WTC11 (cell line): Measurements from ENCODE around the gene MFGE8.

Source experiments
- CTCF ChIP-seq: fragments of 200-600 bp; IDR thresholded peaks from 2 replicates; pipeline ENCODE4 v1.8.0; 2022; ENCODE audit warnings: antibody characterized with exemption
- JUN ChIP-seq: sonication (generic); formaldehyde crosslinking; IDR thresholded peaks from 2 replicates; pipeline ENCODE4 v1.8.0; 2023; ENCODE audit warnings: mild to moderate bottlenecking, missing genetic modification reagents
- OVOL2 ChIP-seq: fragments of 250-450 bp; sonication (Bioruptor Pico); IDR thresholded peaks from 2 replicates; pipeline ENCODE4 v1.9.0; 2021; ENCODE audit warnings: mild to moderate bottlenecking, borderline replicate concordance
- SP1 ChIP-seq: sonication (generic); formaldehyde crosslinking; conservative IDR thresholded peaks from 2 replicates; pipeline ENCODE4 v1.8.1; 2022; ENCODE audit warnings: missing genetic modification reagents
- ZNF512 ChIP-seq: sonication (generic); formaldehyde crosslinking; IDR thresholded peaks from 2 replicates; pipeline ENCODE4 v1.8.1; 2022; ENCODE audit warnings: missing genetic modification reagents, borderline replicate concordance
- TF ChIP-seq, protein P1 (sequence below): sonication (generic); formaldehyde crosslinking; IDR thresholded peaks from 2 replicates; pipeline ENCODE4 v1.8.1; 2023; ENCODE audit warnings: mild to moderate bottlenecking, missing genetic modification reagents
- TF ChIP-seq, protein P2 (sequence below): sonication (generic); formaldehyde crosslinking; IDR thresholded peaks from 2 replicates; pipeline ENCODE4 v1.8.1; 2022; ENCODE audit warnings: mild to moderate bottlenecking, moderate library complexity, missing genetic modification reagents

GRCh38 chr15:88894819-88895767 is 18.1 kb downstream of the MFGE8 start, which contains the start of gene HAPLN3:
- TF ChIP-seq, protein P1, sequence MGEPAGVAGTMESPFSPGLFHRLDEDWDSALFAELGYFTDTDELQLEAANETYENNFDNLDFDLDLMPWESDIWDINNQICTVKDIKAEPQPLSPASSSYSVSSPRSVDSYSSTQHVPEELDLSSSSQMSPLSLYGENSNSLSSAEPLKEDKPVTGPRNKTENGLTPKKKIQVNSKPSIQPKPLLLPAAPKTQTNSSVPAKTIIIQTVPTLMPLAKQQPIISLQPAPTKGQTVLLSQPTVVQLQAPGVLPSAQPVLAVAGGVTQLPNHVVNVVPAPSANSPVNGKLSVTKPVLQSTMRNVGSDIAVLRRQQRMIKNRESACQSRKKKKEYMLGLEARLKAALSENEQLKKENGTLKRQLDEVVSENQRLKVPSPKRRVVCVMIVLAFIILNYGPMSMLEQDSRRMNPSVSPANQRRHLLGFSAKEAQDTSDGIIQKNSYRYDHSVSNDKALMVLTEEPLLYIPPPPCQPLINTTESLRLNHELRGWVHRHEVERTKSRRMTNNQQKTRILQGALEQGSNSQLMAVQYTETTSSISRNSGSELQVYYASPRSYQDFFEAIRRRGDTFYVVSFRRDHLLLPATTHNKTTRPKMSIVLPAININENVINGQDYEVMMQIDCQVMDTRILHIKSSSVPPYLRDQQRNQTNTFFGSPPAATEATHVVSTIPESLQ (CRISPR knock-in tag), result no peak
- TF ChIP-seq CTCF (no peak), ZNF512 (no peak), SP1 (CRISPR knock-in tag) (peak; percentile 49), OVOL2 (CRISPR knock-in tag) (no peak), JUN (CRISPR knock-in tag) (no peak)
- TF ChIP-seq, protein P2, sequence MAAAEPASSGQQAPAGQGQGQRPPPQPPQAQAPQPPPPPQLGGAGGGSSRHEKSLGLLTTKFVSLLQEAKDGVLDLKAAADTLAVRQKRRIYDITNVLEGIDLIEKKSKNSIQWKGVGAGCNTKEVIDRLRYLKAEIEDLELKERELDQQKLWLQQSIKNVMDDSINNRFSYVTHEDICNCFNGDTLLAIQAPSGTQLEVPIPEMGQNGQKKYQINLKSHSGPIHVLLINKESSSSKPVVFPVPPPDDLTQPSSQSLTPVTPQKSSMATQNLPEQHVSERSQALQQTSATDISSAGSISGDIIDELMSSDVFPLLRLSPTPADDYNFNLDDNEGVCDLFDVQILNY, result peak; percentile 73; the same call in 1 of the 2 replicates
